Panc1 (cell line): ENCODE measurements around the gene YPEL1.

Experiments
- CTCF ChIP-seq: fragments of 450-650 bp; IDR thresholded peaks from 2 replicates; pipeline ENCODE4 v1.5.1; 2017; ENCODE audit warnings: mild to moderate bottlenecking
- POLR2AphosphoS5 ChIP-seq: IDR thresholded peaks from 2 replicates; pipeline ENCODE4 v1.6.1; 2012; ENCODE audit warnings: mild to moderate bottlenecking, low read depth, low read length, moderate library complexity
- REST ChIP-seq, 2 experiments: IDR thresholded peaks; 2 replicates each; pipeline ENCODE4 v1.6.1; 2011 to 2012; ENCODE audit warnings: low read depth in 2 of 2, control low read depth in 1 of 2, low read length in 1 of 2, mild to moderate bottlenecking in 1 of 2, moderate library complexity in 1 of 2; ENCODE audit not compliant: insufficient read depth in 1 of 2
- SIN3A ChIP-seq: IDR thresholded peaks from 2 replicates; pipeline ENCODE4 v1.6.1; 2012; ENCODE audit warnings: low read depth, mild to moderate bottlenecking, low read length, moderate library complexity, borderline replicate concordance; ENCODE audit not compliant: insufficient read depth

- no peak for TF ChIP-seq REST (IDR thresholded peaks at IDR 0.05; ENCODE audit: insufficient read depth in 1 of 2, low read depth in 2 of 2, low read length in 1 of 2)
- no peak for TF ChIP-seq CTCF
- TF ChIP-seq SIN3A: no peak
- TF ChIP-seq POLR2AphosphoS5: no peak
Observed at GRCh38 chr22:21684492-21685163, 51.0 kb downstream of the YPEL1 start.
